PC-9 (cell line): ENCODE data around the gene SLC52A3.

Experiments used
- CTCF ChIP-seq: fragments of 200-600 bp; sonication (generic); conservative IDR thresholded peaks from 2 replicates; pipeline ENCODE4 v1.6.1; 2017; ENCODE audit warnings: mixed run types, antibody characterized with exemption, mild to moderate bottlenecking, moderate library complexity
- EZH2 ChIP-seq: fragments of 200-600 bp; sonication (generic); IDR thresholded peaks from 2 replicates; pipeline ENCODE4 v1.8.0; 2017; ENCODE audit warnings: antibody characterized with exemption, low read depth

- TF ChIP-seq CTCF = no peak
- TF ChIP-seq EZH2 = no peak
These were observed 28.6 kb upstream of the SLC52A3 start for GRCh38 chr20:796921-797320.
